ENCODE results near the gene TMPRSS4.

GRCh38 chr11:118133816-118134215, 56.9 kb downstream of the TMPRSS4 start:
- TF ChIP-seq CTCF (IDR thresholded peaks at IDR 0.05) (no peak), POLR2A (IDR thresholded peaks at IDR 0.05) (no peak)

Measured in right lobe of liver (tissue), 4 donors.